VCaP (cell line): Measurements from ENCODE around the gene PKHD1.
"Not testable (repeated sequence)": the region's sequence is repeated elsewhere in the genome, so short reads cannot be mapped to it uniquely, and the experiment has no call there.

Source experiments
- H3K27ac ChIP-seq: fragments of 450-650 bp; 2 replicates; pipeline ENCODE4 v1.5.1; 2017
- TF ChIP-seq, protein P1 (sequence below): fragments of 450-650 bp; conservative IDR thresholded peaks from 2 replicates; pipeline ENCODE4 v1.5.1; 2017; ENCODE audit warnings: mild to moderate bottlenecking, moderate library complexity

PKHD1 gene

DNA sequence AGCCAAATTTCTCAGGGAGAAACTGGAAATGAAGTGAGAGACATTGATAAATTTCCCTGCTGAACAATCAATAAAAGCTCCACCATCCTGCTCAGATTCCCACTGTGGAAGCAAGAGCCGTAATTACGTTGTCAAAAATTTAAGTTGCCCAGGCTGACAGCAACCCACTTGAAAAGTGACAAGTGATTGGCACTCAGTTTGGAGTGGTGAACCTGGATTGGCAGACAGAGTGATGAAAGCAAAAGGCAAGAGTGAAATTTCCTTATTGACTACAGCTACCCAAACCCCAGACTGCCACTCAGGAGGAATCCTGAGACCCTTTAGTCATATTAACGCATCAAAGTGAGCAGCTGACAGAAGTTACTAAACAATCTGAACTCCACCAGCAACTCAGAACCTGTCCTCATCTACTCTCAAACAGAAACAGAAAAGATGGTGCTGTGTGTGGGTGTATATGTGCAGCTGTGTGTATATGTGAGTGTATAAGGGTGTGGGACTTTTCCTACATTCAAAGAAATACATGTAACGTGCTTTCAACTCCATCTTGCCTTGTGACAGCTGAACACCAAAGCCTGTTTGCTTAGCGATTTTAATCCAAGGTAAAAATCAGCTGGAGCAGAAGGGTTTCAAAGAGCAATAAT is 157.4 kb downstream of the PKHD1 start:
- TF ChIP-seq, protein P1, sequence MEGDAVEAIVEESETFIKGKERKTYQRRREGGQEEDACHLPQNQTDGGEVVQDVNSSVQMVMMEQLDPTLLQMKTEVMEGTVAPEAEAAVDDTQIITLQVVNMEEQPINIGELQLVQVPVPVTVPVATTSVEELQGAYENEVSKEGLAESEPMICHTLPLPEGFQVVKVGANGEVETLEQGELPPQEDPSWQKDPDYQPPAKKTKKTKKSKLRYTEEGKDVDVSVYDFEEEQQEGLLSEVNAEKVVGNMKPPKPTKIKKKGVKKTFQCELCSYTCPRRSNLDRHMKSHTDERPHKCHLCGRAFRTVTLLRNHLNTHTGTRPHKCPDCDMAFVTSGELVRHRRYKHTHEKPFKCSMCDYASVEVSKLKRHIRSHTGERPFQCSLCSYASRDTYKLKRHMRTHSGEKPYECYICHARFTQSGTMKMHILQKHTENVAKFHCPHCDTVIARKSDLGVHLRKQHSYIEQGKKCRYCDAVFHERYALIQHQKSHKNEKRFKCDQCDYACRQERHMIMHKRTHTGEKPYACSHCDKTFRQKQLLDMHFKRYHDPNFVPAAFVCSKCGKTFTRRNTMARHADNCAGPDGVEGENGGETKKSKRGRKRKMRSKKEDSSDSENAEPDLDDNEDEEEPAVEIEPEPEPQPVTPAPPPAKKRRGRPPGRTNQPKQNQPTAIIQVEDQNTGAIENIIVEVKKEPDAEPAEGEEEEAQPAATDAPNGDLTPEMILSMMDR = no peak
- H3K27ac ChIP-seq = no peak overlapping the region

DNA sequence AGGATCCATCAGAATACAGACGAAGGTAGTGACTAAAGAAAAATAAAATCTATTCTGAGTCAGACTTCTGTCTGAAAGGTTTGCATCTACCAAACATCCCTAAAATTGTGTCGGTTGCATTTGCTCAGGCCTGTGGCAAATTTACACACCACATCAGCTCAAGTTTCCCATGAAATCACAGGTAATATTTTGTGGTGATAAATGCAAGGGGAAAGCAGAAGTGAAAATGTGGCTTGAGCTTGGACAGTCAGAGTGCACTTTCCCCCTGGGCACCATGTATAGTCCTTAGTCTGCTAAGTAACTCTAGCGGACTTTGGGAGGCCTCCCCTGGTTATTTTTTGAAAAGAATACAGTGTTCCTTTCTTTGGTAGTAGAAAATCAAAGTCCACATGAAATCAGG is 159.1 kb downstream of the PKHD1 start:
- TF ChIP-seq, protein P1 = no peak
- H3K27ac ChIP-seq = no peak overlapping the region

DNA sequence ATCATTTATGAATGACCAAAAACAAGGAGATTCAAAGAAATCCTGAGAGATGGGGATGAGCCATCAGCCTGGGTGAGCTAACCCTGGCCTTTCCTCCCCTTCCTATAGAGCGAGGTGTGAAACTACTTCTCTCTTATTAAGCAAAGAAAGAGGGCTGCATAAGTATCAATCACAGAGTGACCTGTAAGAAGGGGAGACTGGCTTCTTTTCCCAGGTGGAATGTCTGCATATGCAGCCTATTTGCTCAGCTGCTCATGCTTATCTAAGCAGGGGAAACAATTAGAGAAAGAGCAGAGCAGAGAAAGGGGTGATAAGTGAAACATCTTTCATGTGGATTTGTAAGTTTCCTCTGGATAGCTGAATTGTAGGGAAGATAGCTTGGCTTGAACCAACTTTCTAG is 160.0 kb downstream of the PKHD1 start:
- no peak overlapping the region for H3K27ac ChIP-seq
- TF ChIP-seq, protein P1 = no peak

DNA sequence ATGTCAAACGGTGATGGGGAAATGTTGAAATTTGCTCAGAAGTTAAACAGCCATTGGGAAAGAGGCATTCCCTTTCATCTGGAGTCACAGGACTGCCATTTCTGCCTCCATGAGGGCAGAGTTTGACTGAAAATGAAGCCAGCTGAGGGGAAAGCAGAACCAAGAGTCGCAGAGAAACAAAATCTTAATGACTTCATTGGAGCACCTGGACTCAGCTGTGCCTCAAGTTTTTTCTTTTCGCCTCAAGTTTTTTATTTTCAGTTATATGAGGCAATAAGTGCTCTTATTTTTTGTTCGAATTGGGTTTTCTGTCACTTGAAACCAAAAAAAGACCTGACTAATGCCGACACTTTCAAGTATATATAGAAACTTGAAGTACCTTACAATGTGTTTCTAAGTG is 161.3 kb downstream of the PKHD1 start:
- TF ChIP-seq, protein P1 = no peak
- H3K27ac ChIP-seq = no peak overlapping the region

DNA sequence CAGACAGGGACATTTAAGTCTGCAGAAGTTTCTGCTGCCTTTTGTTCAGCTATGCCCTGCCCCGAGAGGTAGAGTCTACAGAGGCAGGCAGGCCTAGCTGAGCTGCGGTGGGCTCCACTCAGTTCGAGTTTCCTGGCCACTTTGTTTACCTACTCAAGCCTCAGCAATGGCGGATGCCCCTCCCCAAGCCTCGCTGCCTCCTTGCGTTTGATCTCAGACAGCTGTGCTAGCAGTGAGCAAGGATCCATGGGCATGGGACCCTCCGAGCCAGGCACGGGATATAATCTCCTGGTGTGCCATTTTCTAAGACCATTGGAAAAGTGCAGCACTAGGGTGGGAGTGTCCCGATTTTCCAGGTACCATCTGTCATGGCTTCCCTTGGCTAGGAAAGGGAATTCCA is 164.9 kb downstream of the PKHD1 start:
- H3K27ac ChIP-seq = not testable (repeated sequence)

DNA sequence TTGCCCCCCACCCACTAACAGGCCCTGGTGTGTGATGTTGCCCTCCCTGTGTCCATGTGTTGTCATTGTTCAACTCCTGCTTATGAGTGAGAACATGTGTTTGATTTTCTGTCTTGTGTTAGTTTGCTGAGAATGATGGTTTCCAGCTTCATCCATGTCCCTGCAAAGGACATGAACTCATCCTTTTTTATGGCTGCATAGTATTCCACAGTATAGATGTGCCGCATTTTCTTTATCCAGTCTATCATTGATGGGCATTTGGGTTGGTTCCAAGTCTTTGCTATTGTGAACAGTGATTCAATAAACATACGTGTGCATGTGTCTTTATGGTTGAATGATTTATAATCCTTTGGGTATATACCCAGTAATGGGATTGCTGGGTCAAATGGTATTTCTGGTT is 169.1 kb downstream of the PKHD1 start:
- not testable (repeated sequence) for H3K27ac ChIP-seq

DNA sequence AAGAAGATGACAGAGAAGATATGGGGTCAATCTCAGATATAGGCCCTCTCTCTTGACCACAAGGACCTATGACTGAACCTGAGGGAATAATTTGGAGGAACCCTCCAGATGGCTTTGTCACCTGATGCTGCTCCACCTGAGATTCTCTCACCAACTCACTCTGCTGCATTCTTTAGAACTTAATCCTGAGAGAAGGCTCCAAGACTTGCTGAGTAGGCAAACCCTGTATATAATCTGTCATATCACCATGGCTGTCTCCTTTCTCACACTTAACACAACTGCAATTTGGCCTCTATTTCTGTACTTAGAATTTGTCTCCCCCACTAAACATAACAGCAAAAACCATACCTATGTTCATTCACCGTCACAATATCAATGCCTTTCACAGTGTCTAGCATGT is 172.3 kb downstream of the PKHD1 start:
- TF ChIP-seq, protein P1 = no peak
- no peak overlapping the region for H3K27ac ChIP-seq

DNA sequence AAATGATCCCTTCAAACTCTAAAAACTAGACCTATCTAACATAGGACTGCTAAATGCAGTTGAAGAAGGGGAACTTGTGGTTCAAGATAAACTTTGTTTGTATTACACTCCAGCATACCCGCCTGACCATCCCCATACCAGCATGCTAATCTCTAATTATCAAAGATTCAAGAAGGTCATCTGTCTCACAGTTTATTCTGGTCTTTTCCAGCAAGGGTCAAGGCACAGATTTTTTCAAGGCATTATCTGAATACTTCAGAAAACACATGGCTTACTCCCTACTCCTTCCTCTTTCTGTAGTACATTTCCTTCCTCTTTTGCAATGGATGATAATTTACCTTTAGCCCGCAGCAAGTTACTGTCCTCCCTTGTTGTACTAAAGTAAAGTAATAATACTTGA is 174.1 kb downstream of the PKHD1 start:
- H3K27ac ChIP-seq = no peak overlapping the region
- TF ChIP-seq, protein P1 = no peak

DNA sequence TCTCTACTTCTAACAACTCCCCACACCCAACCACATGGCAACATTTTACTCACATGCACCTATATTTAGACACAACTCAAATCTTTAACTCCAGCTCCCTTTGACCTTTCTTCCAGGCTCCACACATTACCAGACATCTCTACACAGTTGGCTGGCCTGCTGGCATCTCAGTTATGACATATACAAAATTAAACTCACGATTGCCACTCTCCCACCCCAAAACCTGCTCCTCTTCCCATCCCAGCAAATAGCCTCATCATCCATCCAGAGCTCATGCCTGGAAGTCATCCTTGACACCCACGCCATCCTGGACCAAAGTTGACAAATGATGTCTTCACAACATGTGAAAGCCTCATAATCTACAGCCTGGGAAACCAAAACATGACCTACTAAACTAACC is 176.6 kb downstream of the PKHD1 start:
- no peak overlapping the region for H3K27ac ChIP-seq
- TF ChIP-seq, protein P1 = no peak
